K562 (cell line): ENCODE data around the gene HMCES.

Experiments
- CTCF ChIP-seq, 3 experiments: IDR thresholded peaks in 2 of 3; conservative IDR thresholded peaks in 1 of 3; 2 replicates each; pipeline ENCODE4 v1.5.1; 2011 to 2012; ENCODE audit warnings: low read length in 3 of 3, mild to moderate bottlenecking in 3 of 3, control low read depth in 2 of 3, improper control_type of control experiment in 1 of 3, inconsistent platforms in 1 of 3, low read depth in 1 of 3, mixed read lengths in 1 of 3, moderate library complexity in 1 of 3; ENCODE audit not compliant: insufficient read depth in 2 of 3
- ELF4 ChIP-seq: fragments of 450-650 bp; formaldehyde crosslinking; IDR thresholded peaks from 2 replicates; pipeline ENCODE4 v1.4.0; 2022; ENCODE audit warnings: missing genetic modification characterization
- EZH2 ChIP-seq: IDR thresholded peaks from 2 replicates; pipeline ENCODE4 v1.6.1; 2012; ENCODE audit warnings: low read depth, mild to moderate bottlenecking, inconsistent platforms, low read length, borderline replicate concordance
- FOXM1 ChIP-seq, 2 experiments: fragments of 450-650 bp in 1 of 2; sonication (generic) in 1 of 2; formaldehyde crosslinking in 1 of 2; IDR thresholded peaks; 2 replicates each; pipeline versions ENCODE4 v1.6.1 to v1.9.0; 2017 to 2022; ENCODE audit warnings: low read depth in 2 of 2, mild to moderate bottlenecking in 2 of 2, missing genetic modification reagents in 1 of 2, moderate library complexity in 1 of 2
- GATA2 ChIP-seq: sonication (generic); formaldehyde crosslinking; IDR thresholded peaks from 2 replicates; pipeline ENCODE4 v1.4.0; 2020; ENCODE audit warnings: mild to moderate bottlenecking, missing genetic modification reagents
- IRF1 ChIP-seq: sonication (generic); formaldehyde crosslinking; IDR thresholded peaks from 2 replicates; pipeline ENCODE4 v1.8.0; 2022; ENCODE audit warnings: missing genetic modification reagents, mild to moderate bottlenecking, borderline replicate concordance
- POLR2A ChIP-seq: fragments of 450-650 bp; conservative IDR thresholded peaks from 2 replicates; pipeline ENCODE4 v1.6.1; 2016
- SMARCC2 ChIP-seq: fragments of 450-650 bp; IDR thresholded peaks from 2 replicates; pipeline ENCODE4 v1.6.1; 2017; ENCODE audit warnings: antibody characterized with exemption, moderate library complexity, mild to moderate bottlenecking, low read depth
- USF2 ChIP-seq: sonication (generic); formaldehyde crosslinking; IDR thresholded peaks from 2 replicates; pipeline ENCODE4 v1.5.0; 2020; ENCODE audit warnings: missing genetic modification reagents
- TF ChIP-seq, protein P1 (sequence below): fragments of 150-350 bp; IDR thresholded peaks from 2 replicates; pipeline ENCODE4 v1.6.1; 2014; ENCODE audit warnings: low read depth, mild to moderate bottlenecking, low read length, borderline replicate concordance

- TF ChIP-seq CTCF (IDR thresholded peaks at IDR 0.05 in 2 of 3, conservative IDR thresholded peaks at IDR 0.05 in 1 of 3; ENCODE audit: insufficient read depth in 2 of 3, low read depth in 1 of 3, low read length in 3 of 3) (no peak), GATA2 (CRISPR knock-in tag) (no peak), SMARCC2 (no peak), IRF1 (CRISPR knock-in tag) (no peak), EZH2 (no peak), USF2 (no peak), POLR2A (no peak), ELF4 (CRISPR knock-in tag) (no peak), FOXM1 (IDR thresholded peaks at IDR 0.05; ENCODE audit: low read depth) (no peak), FOXM1 (CRISPR knock-in tag; IDR thresholded peaks at IDR 0.05; ENCODE audit: low read depth) (no peak)
- TF ChIP-seq, protein P1, sequence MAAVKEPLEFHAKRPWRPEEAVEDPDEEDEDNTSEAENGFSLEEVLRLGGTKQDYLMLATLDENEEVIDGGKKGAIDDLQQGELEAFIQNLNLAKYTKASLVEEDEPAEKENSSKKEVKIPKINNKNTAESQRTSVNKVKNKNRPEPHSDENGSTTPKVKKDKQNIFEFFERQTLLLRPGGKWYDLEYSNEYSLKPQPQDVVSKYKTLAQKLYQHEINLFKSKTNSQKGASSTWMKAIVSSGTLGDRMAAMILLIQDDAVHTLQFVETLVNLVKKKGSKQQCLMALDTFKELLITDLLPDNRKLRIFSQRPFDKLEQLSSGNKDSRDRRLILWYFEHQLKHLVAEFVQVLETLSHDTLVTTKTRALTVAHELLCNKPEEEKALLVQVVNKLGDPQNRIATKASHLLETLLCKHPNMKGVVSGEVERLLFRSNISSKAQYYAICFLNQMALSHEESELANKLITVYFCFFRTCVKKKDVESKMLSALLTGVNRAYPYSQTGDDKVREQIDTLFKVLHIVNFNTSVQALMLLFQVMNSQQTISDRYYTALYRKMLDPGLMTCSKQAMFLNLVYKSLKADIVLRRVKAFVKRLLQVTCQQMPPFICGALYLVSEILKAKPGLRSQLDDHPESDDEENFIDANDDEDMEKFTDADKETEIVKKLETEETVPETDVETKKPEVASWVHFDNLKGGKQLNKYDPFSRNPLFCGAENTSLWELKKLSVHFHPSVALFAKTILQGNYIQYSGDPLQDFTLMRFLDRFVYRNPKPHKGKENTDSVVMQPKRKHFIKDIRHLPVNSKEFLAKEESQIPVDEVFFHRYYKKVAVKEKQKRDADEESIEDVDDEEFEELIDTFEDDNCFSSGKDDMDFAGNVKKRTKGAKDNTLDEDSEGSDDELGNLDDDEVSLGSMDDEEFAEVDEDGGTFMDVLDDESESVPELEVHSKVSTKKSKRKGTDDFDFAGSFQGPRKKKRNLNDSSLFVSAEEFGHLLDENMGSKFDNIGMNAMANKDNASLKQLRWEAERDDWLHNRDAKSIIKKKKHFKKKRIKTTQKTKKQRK: no peak
Measured at GRCh38 chr3:129324855-129325254, 46.2 kb downstream of the HMCES start.
